GM23338 (cell line): ENCODE measurements around the gene MED14.

ENCODE experiments used
- CREB1 ChIP-seq: fragments of 250-450 bp; sonication (Bioruptor Pico); IDR thresholded peaks from 2 replicates; pipeline ENCODE4 v1.5.0; 2020; ENCODE audit warnings: low read depth, mild to moderate bottlenecking, moderate library complexity
- CTCF ChIP-seq, 2 experiments: fragments of 200-600 bp in 1 of 2; sonication (generic) in 1 of 2; conservative IDR thresholded peaks; 2 replicates each; pipeline versions ENCODE4 v1.5.1 to v1.6.1; 2016 to 2017; ENCODE audit warnings: antibody characterized with exemption in 2 of 2, low read depth in 2 of 2, mild to moderate bottlenecking in 2 of 2, moderate library complexity in 1 of 2
- EZH2 ChIP-seq: fragments of 200-600 bp; sonication (generic); IDR thresholded peaks from one replicate; pipeline ENCODE4 v1.8.0; 2017; ENCODE audit warnings: antibody characterized with exemption, mild to moderate bottlenecking, low read depth; ENCODE audit not compliant: unreplicated experiment
- EZH2phosphoT487 ChIP-seq: fragments of 200-600 bp; sonication (generic); IDR thresholded peaks from one replicate; pipeline ENCODE4 v1.8.1; 2018; ENCODE audit warnings: antibody characterized with exemption; ENCODE audit not compliant: unreplicated experiment
- JUNB ChIP-seq: IDR thresholded peaks from one replicate; pipeline ENCODE4 v1.6.1; 2016; ENCODE audit warnings: antibody characterized with exemption; ENCODE audit not compliant: unreplicated experiment
- NANOG ChIP-seq: IDR thresholded peaks from 2 replicates; pipeline ENCODE4 v1.6.1; 2016; ENCODE audit warnings: antibody characterized with exemption, borderline replicate concordance
- POLR2AphosphoS5 ChIP-seq: IDR thresholded peaks from 2 replicates; pipeline ENCODE4 v1.6.1; 2016; ENCODE audit warnings: antibody characterized with exemption, low read depth
- REST ChIP-seq: IDR thresholded peaks from one replicate; pipeline ENCODE4 v1.6.1; 2018; ENCODE audit warnings: antibody characterized with exemption; ENCODE audit not compliant: unreplicated experiment
- STAT1 ChIP-seq: IDR thresholded peaks from one replicate; pipeline ENCODE4 v1.6.1; 2016; ENCODE audit warnings: antibody characterized with exemption; ENCODE audit not compliant: unreplicated experiment
- ZNF114 ChIP-seq: fragments of 250-450 bp; sonication (Bioruptor Pico); IDR thresholded peaks from 2 replicates; pipeline ENCODE4 v1.5.0; 2020; ENCODE audit warnings: mild to moderate bottlenecking, moderate library complexity
- ZNF462 ChIP-seq: fragments of 250-450 bp; sonication (Bioruptor Pico); IDR thresholded peaks from 2 replicates; pipeline ENCODE4 v1.5.0; 2020; ENCODE audit warnings: mild to moderate bottlenecking, moderate library complexity

DNA sequence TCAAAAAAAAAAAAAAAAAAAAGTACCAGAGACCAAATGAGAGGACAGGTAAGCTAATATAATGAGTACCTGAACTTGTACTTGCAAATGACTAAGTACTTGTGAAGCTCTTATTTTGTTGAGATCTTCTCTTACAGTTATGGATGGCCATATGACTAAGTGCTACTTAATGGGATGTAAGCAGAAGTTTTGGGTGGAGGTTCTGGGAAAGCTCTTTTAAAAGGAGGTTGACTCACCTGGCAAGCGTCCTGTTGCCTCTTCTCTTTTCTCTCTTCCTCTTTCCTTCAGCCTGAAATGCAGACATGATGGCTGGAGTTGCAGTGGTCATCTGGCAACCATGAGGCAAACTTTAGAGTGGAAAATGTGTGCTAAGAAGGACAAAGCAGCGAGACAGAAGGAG is 36.9 kb upstream of the MED14 start:
- TF ChIP-seq CTCF (conservative IDR thresholded peaks at IDR 0.05; ENCODE audit: low read depth in 2 of 2) (no peak), REST (no peak), ZNF114 (CRISPR knock-in tag) (no peak), CREB1 (CRISPR knock-in tag) (no peak), JUNB (no peak), EZH2 (no peak), ZNF462 (CRISPR knock-in tag) (no peak), POLR2AphosphoS5 (no peak), NANOG (no peak), EZH2phosphoT487 (no peak), STAT1 (no peak)
